Measurements from ENCODE around the gene AREL1.

The AREL1 gene

DNA sequence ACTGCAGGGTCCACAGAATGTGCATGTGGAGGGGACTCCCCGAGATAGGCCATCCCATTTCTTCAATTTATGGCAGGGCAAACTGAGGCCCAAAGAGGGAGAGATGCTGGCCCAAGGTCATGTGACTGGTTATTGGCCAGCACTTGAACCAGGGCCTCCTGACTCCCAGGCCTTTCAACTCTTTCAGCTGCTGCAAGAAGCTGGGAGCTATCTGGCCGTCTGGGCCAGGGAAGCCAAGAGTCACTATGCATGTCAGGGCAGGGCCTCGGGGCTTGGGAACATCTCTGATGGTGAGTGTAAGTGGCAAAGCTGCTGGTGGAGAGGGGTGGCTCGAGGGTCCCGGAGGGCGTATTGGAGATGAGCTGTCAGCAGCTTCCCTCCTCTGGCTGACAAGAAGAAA, 91.3 kb downstream of the AREL1 start:
- H3K27ac Mint-ChIP-seq = no peak overlapping the region
- H3K4me1 Mint-ChIP-seq (ENCODE audit: low read depth) = peaks cover 47% of the 10 kb centered on the region
- no peak for DNase-seq
- no peak overlapping the region for H3K4me3 Mint-ChIP-seq
- no peaks in the 10 kb centered on the region for H3K36me3 Mint-ChIP-seq (ENCODE audit: low read depth)
- peaks cover 3% of the 10 kb centered on the region for H3K27me3 Mint-ChIP-seq
- H3K9me3 Mint-ChIP-seq = no peaks in the 10 kb centered on the region

DNA sequence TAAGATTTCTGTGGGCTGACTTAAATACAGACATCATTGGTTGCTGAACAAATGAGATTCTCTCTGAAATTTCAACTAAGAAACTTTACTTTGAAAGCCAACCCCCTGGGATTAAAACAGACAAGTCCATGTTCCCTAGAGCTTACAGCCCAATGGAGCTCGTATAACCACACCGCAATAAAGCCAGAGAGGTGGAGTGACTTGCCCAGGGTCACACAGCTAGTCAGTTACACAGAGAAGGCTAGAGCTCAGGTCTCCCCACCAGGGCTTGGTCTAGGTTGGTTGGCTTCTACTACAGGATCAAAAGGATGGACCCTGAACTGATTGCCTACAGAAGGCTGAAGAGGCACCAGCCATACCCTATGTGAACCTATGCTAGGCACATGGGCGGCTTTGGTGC, 92.0 kb downstream of the AREL1 start:
- H3K36me3 Mint-ChIP-seq (ENCODE audit: low read depth) = no peaks in the 10 kb centered on the region
- no peak for DNase-seq
- H3K27me3 Mint-ChIP-seq = peaks cover 8% of the 10 kb centered on the region
- peaks cover 53% of the 10 kb centered on the region for H3K4me1 Mint-ChIP-seq (ENCODE audit: low read depth)
- no peak overlapping the region for H3K4me3 Mint-ChIP-seq
- H3K27ac Mint-ChIP-seq = no peak overlapping the region
- H3K9me3 Mint-ChIP-seq = no peaks in the 10 kb centered on the region

DNA sequence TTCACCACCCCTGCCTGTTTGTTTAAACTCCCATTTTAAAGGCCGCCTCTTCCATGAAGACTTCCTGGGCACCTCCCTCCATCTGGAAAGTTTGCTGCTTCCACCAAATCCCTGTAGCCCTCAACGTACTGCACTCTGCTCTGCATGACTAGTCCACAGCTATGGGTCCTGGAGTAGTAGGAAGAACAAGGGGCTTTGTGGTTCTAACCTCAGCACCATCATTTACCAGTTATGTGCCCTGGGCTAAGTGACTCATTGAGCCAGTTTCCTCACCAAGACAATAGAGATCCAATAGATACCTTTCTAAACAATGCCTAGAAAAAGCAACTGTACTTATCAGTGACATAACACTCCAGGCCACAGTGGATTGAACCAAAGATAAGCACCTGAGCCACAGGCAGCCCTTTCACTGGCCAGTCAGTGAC, 92.4 kb downstream of the AREL1 start:
- Mint-ChIP-seq H3K27me3 (peaks cover 12% of the 10 kb centered on the region), H3K4me1 (ENCODE audit: low read depth) (peaks cover 57% of the 10 kb centered on the region), H3K27ac (peak overlapping the region; percentile 16), H3K36me3 (ENCODE audit: low read depth) (no peaks in the 10 kb centered on the region), H3K4me3 (no peak overlapping the region), H3K9me3 (no peaks in the 10 kb centered on the region)
- DNase-seq = peak; percentile 37

DNA sequence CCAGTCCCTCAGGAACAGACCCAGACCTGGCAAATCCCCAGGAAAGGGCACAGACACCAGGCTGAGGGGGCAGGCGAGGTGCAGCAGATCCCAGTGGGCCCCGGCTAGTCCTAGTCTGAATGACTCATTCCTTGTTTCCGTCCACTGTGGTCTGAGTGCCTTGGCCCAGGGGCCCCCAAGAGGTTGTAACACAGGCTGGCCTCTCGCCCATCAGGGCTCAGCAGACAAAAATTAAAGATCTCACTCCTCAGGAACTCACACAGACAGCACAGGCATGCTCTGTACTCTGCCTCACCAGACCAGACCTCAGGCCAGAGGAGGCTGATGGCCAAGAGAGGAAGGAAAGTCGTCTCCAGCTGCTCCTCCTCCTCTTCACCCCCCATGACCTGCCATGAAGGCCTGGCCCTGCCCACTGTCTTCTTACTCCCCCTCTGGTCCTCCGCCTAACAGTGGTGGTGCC, 93.2 kb downstream of the AREL1 start:
- Mint-ChIP-seq H3K4me3 (no peak overlapping the region), H3K27ac (no peak overlapping the region), H3K27me3 (peaks cover 19% of the 10 kb centered on the region), H3K4me1 (ENCODE audit: low read depth) (peaks cover 63% of the 10 kb centered on the region), H3K36me3 (ENCODE audit: low read depth) (no peaks in the 10 kb centered on the region), H3K9me3 (no peaks in the 10 kb centered on the region)
- no peak for DNase-seq

DNA sequence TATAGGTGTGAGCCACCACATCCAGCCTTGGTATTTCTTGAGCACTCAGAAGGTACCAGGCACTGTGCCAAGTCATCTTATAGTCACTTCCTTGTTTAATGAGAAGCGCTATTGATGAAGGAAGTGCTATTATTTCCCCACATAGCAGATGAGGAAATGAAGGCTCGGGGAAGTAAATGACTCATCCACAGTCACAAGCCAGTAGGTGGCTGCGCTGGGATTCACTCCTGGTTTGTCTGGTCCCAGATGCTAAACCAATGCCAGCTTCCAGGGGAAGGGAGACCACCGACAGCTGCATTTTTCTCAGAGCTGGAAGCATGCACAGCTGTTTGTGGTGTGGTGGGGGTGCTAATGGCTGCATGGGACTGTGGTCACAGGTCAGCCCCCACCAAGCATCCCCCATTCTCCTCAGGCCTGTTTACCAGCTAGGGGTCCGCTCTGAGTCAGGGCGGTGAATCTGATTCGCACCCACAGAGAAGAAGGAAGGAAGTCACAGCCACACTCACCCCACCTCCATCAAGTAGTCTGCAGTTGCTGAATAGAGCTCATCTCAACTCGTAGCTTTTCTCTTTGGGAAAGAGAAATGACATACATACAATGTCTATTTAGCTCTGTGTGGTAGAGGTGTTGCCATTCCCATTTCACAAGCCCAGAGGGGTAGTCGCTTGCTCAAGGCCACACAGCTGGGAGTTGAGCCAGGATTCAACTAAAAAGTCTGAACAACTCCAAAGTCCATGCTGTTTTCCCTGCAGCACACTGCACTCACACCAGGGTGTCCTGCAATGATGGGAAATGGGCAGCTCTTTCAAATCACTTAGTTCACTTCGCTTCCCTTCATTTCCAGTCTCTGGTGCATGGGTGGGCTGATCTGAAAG, 94.6 kb downstream of the AREL1 start:
- peak overlapping the region; percentile 83 for H3K27ac Mint-ChIP-seq
- H3K4me3 Mint-ChIP-seq = peak overlapping the region; percentile 45
- peaks cover 70% of the 10 kb centered on the region for H3K4me1 Mint-ChIP-seq (ENCODE audit: low read depth)
- no peaks in the 10 kb centered on the region for H3K9me3 Mint-ChIP-seq
- no peaks in the 10 kb centered on the region for H3K36me3 Mint-ChIP-seq (ENCODE audit: low read depth)
- H3K27me3 Mint-ChIP-seq = peaks cover 30% of the 10 kb centered on the region
- DNase-seq = peak; percentile 77

DNA sequence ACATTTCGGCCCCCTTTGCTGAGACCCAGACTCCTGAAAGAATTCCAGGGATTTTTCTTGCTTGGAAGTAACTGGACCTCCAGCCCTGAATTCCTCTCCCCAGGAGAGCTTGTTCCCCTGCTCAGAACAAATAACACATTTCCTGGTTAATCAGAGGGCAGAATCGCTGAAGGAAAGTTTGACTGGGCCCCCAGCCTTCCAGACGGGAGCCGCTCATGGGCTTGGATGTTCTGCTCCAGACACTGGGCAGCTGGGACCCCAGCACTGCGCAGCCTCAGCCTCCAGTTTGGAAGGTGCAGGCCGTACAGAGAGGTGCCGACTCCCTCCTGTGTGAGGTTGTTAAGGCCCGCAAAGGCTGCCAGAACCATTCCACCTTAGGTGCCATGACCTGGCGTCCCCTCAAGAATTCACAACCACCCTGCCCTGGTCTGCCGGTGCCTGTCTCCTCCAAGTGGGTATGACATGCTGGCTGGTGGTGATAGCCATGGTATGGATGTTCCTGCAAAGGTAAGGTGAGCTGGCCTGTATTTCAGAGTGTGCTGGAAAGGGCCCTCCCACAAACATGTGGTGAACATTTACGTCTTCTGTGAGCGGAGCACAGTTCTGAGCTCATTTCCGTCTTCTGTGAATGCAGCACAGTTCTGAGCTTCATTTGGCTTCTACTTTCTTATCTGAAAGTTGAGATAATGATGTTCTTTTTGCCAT, 95.7 kb downstream of the AREL1 start:
- peaks cover 29% of the 10 kb centered on the region for H3K27me3 Mint-ChIP-seq
- H3K9me3 Mint-ChIP-seq = no peaks in the 10 kb centered on the region
- no peak for DNase-seq
- H3K4me1 Mint-ChIP-seq (ENCODE audit: low read depth) = peaks cover 71% of the 10 kb centered on the region
- no peak overlapping the region for H3K4me3 Mint-ChIP-seq
- H3K27ac Mint-ChIP-seq = no peak overlapping the region
- H3K36me3 Mint-ChIP-seq (ENCODE audit: low read depth) = no peaks in the 10 kb centered on the region

DNA sequence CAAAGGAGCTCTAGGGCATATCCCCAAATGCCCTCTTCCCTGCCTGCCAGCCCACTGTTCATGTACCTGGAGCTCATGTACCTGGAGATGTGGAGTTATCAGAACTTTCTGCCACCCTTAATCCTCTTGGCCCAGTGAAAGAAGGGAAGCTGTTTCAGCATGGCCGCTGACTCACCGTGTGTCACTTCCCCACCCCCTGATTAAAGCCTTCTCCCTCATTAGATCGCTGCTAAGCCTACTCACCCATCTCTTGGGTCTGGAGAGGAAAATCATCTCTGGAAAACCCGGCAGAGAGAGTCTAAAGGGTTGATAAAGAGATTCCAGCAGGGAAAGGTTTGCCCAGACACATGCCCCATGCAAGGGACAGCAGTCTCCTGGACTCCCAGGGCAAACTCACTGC, 96.4 kb downstream of the AREL1 start:
- Mint-ChIP-seq H3K36me3 (ENCODE audit: low read depth) (no peaks in the 10 kb centered on the region), H3K27ac (no peak overlapping the region), H3K4me1 (ENCODE audit: low read depth) (peaks cover 72% of the 10 kb centered on the region), H3K9me3 (no peaks in the 10 kb centered on the region), H3K27me3 (peaks cover 30% of the 10 kb centered on the region), H3K4me3 (no peak overlapping the region)
- DNase-seq = peak; percentile 48

DNA sequence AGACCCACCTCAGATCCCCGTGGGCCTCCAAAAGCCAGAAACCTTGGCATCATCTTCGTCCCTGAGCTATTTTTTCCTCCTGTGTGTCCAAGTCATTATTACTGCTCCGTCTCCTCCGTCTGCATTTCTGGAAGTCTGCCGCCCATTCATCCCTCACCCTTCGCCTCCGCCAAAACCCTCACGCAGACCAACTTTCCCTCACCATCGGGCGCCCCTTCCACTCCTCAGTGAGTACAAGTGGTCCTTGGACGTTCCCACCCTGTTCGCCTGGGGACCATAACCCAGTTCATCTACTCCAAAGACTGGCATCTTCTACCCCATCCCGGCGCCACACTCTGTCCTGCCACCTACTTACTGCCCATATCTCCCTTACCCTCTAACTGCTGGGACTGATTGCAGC, 97.1 kb downstream of the AREL1 start:
- DNase-seq = no peak
- no peak overlapping the region for H3K27ac Mint-ChIP-seq
- peaks cover 66% of the 10 kb centered on the region for H3K4me1 Mint-ChIP-seq (ENCODE audit: low read depth)
- H3K9me3 Mint-ChIP-seq = no peaks in the 10 kb centered on the region
- H3K27me3 Mint-ChIP-seq = peaks cover 35% of the 10 kb centered on the region
- no peak overlapping the region for H3K4me3 Mint-ChIP-seq
- no peaks in the 10 kb centered on the region for H3K36me3 Mint-ChIP-seq (ENCODE audit: low read depth)

DNA sequence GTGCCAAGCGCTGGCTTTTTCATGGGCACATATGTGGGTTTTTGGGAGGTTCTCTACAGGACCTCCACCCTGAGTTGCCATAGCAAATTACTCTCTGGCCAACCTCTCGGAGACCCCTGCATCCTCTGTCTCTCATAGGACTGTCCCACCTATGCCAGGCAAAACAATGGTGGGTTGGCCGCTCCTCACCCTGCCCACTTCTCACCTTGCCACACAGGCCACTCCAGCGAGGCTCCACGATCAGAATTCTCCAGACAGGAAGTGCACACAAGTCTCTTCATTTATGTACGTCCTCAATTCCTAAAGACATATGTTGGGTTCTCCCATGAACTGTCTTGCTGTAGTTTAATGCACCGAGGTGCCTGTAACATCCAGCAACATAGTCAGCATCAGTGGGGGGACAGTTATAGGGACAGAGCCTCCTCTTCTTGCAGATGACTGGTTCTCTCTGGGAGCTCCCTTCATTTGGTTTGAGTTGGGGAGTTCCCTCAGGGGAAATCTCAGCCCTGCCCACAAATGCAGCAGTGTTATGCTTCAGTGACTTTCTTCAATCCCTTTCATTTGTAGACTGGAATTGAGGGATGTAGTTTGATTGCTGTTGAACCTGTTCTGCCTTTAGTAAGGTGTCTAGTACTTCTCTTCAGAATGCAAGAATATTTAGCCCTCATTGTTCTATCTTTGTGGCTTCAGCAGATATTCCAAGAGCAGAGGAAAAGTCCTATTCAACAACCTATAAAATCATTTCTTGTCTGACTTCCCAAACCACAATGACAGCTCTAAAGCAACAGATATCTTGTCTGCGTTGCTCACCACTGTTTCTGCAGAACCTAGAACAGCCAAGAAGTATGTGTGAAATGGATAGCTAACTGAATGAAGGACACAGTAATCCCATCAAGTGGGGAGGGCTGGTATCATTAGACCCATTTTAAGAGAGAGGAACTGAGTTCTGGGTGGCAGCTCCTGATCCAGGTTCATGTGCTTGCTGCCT, 98.1 kb downstream of the AREL1 start:
- Mint-ChIP-seq H3K9me3 (no peaks in the 10 kb centered on the region), H3K36me3 (ENCODE audit: low read depth) (no peaks in the 10 kb centered on the region), H3K27me3 (peaks cover 44% of the 10 kb centered on the region), H3K4me1 (ENCODE audit: low read depth) (peaks cover 59% of the 10 kb centered on the region), H3K27ac (no peak overlapping the region), H3K4me3 (no peak overlapping the region)
- DNase-seq = no peak

DNA sequence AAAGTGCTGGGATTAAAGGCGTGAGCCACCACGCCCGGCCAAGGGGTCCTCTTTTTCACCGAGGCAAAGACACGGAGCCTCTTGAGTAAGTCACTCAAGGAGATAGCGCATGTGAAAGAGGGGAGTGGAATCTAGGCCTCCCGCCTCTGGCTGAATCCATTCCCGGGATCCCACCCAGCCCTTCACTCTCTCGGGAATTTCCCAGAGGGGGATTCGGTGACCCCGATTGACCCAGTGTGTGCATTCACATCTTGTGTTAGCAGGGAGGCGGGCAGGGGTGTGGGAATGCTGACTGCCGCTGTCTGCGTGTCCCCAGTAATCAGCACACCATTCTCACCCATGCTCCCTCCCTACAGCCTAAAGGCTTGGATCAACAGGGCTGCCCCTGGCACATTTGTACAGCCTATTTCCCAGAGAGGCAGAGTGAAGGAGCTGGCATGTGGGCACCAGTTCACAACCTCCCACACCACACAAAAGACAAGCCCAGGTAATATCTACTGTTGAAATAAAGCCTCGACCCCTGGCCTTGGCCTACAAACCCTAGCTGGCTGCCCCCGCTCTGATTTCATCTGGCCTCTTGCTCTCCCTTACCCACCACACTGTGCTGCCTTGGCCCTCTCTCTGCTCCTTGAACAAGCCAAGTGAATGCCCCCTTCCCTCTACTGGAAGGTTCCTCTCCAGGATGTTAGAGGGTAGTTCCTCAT, 99.5 kb downstream of the AREL1 start:
- DNase-seq = no peak
- Mint-ChIP-seq H3K9me3 (no peaks in the 10 kb centered on the region), H3K36me3 (ENCODE audit: low read depth) (no peaks in the 10 kb centered on the region), H3K4me3 (no peak overlapping the region), H3K4me1 (ENCODE audit: low read depth) (peaks cover 51% of the 10 kb centered on the region), H3K27me3 (peaks cover 44% of the 10 kb centered on the region), H3K27ac (no peak overlapping the region)

DNA sequence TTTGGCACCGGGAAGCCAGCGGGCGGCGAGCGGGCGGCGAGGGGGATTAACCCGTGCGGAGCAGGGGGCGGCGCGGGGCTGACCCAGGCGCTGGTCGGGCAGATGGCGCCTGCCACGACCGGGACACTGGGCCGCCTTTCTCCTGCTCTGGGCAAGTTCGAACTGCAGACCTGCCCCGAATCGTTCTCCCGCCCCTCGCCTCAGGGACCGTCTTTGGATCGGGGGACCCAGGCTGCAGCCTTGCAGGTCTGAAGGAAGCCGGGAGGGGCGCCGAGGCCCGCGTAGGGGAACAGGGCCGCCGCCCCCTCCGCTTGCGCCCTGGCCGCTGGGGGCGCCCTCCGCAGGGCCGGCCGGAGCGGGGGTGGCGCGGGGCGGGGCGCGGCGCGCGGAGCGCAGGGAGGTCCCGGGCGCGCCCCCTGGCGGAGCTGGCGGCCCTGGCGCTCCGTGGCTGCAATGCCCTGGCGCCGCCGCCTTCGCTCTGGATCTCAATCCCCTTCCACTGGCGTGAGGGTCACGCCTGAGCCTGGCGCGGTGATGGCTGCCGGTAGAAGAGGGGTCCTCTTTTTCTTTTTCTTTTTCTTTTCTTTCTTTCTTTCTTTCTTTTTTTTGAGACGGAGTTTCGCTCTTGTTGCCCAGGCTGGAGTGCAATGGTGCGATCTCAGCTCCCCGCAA, 100.4 kb downstream of the AREL1 start:
- no peak overlapping the region for H3K27ac Mint-ChIP-seq
- no peaks in the 10 kb centered on the region for H3K9me3 Mint-ChIP-seq
- no peaks in the 10 kb centered on the region for H3K36me3 Mint-ChIP-seq (ENCODE audit: low read depth)
- H3K27me3 Mint-ChIP-seq = peaks cover 44% of the 10 kb centered on the region
- H3K4me1 Mint-ChIP-seq (ENCODE audit: low read depth) = peaks cover 44% of the 10 kb centered on the region
- DNase-seq = peak; percentile 88
- peak overlapping the region; percentile 73 for H3K4me3 Mint-ChIP-seq

DNA sequence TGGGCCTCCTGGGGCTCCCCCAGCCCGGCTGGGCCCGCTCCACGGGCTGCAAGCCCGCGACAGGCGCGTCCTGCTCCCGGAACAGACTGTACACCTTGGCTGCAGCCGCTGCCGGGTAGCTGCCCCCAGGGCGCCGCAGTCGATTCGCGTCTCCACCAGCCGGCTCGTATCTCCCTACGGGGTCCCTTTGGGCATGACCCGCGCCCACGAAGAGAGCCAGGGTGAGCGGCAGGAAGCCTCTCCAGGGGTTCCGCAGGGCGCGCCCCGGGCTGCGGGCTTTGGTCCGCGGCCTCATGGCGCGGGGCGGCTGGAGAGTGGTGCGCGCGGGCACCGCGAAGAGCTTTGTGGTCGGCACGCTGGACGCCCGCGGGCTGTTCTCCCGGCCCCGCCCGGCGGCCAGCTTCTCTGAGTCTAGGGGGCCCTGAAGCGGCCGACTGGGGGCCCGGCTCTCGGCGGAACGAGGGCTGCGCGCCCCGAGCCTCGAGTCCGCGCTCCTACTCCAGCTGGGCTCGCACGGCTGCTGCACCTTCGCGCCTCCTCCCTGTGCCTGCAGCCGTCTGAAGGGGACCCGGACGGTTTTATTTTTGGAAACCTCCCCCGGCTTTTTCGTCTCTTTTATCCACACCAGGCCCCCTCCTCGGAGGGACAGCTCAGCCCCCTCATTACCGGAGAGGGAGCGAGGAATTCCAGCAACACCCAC, 101.1 kb downstream of the AREL1 start, which contains the start of gene LTBP2:
Gene LTBP2, minus strand, starts transcription at position 588 of the 700 bp plus-strand sequence. Its CDS starts 293 bp downstream, at position 295.
- no peaks in the 10 kb centered on the region for H3K9me3 Mint-ChIP-seq
- H3K36me3 Mint-ChIP-seq (ENCODE audit: low read depth) = no peaks in the 10 kb centered on the region
- peak; percentile 58 for DNase-seq
- peaks cover 44% of the 10 kb centered on the region for H3K27me3 Mint-ChIP-seq
- H3K4me1 Mint-ChIP-seq (ENCODE audit: low read depth) = peaks cover 43% of the 10 kb centered on the region
- H3K4me3 Mint-ChIP-seq = peak within 1 kb of the TSS; percentile 73
- H3K27ac Mint-ChIP-seq = no peak within 1 kb of the TSS
